Subcutaneous adipose tissue (tissue), 4 donors: ENCODE measurements around the gene KLHDC1. TPM values are rescaled to one million over a fixed set of nuclear protein-coding genes. Genes with fewer than 3 reads are reported as not detected.

ENCODE experiments used
- total RNA-seq, 4 donors: library from RNA; depleted of rRNA; stranded (reverse); fragments of >200 nt; gene quantifications; one replicate each; pipeline ENCODE4 v1.1.0, GENCODE V29; 2016
- TF ChIP-seq, protein P1 (sequence below): fragments of 450-650 bp; IDR thresholded peaks from one replicate; pipeline ENCODE4 v1.5.1; 2016; ENCODE audit warnings: low read depth, mild to moderate bottlenecking, control low read depth, antibody characterized with exemption, moderate library complexity

The KLHDC1 gene, protein sequence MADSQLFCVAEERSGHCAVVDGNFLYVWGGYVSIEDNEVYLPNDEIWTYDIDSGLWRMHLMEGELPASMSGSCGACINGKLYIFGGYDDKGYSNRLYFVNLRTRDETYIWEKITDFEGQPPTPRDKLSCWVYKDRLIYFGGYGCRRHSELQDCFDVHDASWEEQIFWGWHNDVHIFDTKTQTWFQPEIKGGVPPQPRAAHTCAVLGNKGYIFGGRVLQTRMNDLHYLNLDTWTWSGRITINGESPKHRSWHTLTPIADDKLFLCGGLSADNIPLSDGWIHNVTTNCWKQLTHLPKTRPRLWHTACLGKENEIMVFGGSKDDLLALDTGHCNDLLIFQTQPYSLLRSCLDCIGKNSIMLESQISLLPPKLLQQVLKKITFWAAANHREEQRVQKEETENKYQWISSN
- 10 to 100 TPM in 1 of 4 donors, 1 to 10 TPM in 3; 8.3 to 13.4 (median 8.6) TPM for total RNA-seq

DNA sequence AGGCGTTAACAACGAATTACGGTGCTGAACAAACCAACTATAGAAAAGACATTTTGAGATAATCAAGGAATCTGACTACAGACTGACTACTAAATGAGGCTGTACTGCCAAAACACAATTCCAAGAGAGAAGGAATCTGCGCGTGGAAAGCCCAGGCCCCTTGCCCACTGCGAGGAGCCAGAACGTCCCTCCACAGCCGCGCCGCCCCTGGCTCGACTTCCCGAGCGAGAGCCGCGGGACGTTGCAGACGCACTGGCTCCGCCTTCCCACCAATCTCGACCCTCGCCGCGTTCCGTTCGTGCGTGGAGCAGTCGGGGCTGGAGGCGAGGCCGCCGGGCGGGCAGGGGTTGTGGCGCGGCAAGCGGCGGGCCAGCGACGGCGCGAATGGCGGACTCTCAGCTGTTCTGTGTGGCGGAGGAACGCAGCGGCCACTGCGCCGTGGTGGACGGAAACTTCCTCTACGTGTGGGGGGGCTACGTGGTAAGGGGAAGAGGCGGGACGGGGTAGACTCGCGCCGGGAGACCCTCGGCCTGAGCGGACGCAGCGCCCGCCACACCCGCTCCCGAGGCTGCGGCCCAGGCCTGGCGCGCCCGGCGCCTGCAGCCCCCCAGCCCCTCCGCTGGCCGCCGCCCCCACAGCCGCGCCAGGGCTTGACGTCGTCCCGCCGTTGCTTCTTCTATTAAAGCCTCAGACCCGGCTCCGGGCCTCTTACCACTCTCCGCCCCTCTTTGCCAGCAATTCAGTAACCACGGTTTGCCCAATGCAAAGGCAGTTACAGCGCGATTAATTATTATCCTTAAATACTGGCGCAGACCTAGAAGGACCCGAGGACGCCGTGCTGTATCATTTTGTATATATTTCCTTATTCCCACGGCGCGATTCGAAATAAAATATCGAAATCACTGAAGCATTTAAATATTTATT is at the start of gene KLHDC1:
KLHDC1 (plus strand) TSS at position 310 of the 924 bp plus-strand sequence; CDS start at position 385, 75 bp downstream.
- TF ChIP-seq, protein P1, sequence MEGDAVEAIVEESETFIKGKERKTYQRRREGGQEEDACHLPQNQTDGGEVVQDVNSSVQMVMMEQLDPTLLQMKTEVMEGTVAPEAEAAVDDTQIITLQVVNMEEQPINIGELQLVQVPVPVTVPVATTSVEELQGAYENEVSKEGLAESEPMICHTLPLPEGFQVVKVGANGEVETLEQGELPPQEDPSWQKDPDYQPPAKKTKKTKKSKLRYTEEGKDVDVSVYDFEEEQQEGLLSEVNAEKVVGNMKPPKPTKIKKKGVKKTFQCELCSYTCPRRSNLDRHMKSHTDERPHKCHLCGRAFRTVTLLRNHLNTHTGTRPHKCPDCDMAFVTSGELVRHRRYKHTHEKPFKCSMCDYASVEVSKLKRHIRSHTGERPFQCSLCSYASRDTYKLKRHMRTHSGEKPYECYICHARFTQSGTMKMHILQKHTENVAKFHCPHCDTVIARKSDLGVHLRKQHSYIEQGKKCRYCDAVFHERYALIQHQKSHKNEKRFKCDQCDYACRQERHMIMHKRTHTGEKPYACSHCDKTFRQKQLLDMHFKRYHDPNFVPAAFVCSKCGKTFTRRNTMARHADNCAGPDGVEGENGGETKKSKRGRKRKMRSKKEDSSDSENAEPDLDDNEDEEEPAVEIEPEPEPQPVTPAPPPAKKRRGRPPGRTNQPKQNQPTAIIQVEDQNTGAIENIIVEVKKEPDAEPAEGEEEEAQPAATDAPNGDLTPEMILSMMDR, result no peak

DNA sequence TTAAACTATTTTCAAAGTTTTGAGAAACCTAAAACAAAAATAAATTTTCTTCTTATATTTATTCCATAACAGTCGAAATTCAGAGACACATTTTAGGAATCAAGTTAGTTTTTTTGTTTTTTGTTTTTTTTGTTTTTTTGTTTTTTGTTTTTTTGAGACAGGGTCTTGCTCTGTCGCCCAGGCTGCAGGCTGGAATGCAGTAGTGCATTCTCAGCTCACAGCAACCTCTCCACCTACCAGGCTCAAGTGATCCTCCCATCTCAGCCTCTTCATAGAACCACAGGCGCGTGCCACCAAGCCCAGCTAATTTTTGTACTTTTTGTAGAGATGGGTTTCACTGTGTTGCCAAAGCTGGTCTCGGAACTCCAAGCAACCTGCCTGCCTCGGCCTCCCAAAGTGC is 39.4 kb upstream of the KLHDC1 start:
- TF ChIP-seq, protein P1, result no peak

DNA sequence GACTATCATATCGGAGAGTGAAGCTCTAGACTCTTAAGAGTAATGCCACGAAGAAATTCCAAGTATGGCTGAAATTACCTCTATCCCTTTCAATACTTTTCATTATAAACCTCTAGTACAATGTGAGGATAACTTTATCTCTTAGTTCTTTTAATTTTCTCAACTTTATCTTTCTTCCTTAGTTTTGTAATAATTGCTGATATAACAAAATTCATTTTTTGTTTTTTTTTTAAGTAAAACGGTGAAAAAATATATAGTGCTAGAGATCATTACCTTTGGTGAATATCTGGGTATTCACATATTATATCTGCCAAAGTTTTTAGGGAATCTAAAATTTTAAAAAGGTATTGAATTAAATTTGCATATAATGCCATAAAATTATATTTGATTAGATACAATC is 38.4 kb upstream of the KLHDC1 start:
- TF ChIP-seq, protein P1, result no peak

DNA sequence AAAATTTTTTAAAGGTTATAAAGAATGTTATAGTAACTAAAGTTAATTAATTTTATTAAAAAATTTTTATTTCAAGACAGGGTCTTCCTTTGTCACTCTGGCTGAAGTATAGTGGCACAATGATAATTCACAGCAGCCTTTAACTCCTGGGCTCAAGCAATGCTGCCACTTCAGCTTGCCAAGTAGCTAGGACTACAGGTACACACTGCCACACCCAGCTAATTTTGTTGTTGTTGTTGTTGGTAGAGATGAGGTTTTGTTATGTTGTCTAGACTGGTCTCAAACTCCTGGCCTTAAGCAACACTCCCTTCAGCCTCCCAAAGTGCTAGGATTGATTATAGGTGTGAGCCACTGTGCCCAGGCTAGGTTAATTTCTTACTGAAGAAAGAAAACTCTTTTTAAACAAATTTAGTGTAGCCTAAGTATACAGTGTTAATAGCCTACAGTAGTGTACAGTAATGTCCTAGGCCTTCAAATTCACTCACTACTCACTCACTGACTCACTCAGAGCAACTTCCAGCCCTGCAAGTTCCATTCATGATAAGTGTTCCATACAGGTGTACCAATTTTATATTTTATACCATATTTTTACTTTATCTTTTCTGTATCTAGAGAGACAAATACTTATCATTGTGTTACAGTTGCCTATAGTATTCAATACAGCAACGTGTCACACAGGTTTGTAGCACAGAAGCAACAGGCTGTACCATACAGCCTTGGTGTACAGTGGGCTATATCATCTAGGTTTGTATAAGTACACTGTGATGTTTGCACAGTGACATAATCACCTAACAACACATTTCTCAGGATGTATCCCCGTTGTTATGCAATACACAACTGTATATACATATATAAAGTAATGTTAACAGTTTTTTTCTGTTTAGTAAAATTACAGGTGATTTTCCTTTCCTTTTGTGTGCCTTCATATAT is 33.1 kb upstream of the KLHDC1 start:
- TF ChIP-seq, protein P1, result no peak

DNA sequence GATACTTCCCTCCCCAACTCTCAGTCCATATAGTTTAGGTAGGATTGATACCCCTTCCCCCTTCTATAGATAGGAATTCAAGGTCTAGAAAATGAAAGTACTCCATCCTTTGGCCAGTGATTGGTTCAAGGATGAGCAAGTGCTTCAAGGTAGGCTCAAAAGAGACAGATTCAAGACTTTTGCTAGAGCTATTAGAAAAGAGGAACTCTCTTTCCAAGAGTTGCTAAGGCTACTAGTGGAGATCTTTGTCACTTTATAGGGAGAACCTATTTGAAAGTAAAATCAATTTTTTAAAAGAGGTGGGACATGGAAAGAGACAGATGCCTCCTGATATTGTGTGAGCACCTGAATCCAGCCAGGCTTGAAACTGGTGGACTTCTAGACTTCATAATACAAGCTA is 22.4 kb upstream of the KLHDC1 start:
- TF ChIP-seq, protein P1, result no peak

DNA sequence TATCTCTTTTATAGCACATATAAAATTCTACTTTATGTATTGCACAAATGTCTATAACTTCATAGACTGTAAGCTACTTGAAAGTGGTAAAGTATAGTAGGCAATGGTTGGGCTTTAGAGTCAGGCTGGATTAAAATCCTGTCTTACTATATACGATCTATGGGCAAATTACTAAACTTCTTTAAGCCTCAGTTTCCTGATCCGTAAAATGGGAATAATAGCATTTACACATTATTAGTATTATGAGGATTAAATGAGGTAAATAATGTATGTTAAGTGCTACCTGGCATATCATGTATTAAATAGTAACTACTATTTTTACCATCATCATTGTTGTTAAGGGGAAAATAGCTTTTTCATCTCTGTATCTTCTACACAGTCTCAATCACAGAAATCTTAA is 19.3 kb upstream of the KLHDC1 start:
- TF ChIP-seq, protein P1, result no peak
